ENCODE measurements around the gene IFNL2.
"Not testable (repeated sequence)": the region's sequence is repeated elsewhere in the genome, so short reads cannot be mapped to it uniquely, and the experiment has no call there.

The IFNL2 gene

GRCh38 chr19:39268085-39268484 is at the start of gene IFNL2:
Gene IFNL2 (plus strand): TSS chr19:39268396. CDS start chr19:39268569, 173 bp downstream.
- not testable (repeated sequence) for DNase-seq

- not testable (repeated sequence) for DNase-seq
These were observed 49.1 kb upstream of the IFNL2 start for GRCh38 chr19:39219108-39219507.

DNA sequence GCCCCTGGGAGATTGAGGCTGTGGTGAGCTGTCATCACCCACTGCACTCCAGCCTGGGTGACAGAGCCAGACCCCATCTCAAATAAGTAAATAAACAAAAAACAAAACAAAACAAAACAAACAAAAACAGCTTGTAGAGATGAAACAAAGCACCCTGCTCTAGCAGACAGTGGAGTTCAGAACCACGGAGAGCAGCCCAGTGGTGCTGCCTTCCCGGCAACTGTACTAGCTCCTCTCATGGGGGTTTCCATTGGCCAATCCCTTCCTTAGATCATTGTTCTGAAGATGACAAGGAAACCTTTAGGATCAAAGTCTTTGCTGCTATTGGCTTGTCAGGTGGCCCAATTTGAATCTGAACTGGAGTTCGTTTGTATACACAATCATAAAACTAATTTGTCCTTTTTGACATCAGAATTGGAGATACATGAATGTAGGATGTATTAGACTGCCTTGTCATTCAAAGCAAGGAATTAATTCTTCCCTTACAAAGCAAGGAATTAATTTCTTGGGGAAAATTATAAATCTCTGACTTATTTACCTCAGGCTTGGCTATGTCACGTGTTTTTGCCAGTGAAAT is 44.4 kb upstream of the IFNL2 start:
- no peak for DNase-seq

DNA sequence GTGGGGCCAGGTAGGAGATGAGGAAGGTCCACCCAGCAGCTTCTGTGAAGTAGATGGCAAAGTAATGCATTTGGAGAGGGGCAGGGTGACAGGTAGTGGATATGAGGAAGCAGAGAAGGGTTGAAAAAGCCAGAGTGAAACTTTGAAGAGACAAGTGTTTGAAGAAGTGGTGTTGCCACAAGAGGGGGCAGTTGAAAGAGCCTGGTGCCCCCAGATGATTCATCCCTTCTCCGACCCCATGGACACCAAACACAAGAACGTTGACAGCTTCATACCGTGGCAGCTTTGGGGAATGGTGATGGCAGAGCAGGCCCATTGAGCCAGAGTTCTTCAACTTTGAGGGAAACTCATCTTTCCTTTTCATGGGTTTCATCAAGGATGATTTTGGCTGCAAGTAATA is 43.3 kb upstream of the IFNL2 start:
- no peak for DNase-seq

GRCh38 chr19:39230096-39230764 is 38.0 kb upstream of the IFNL2 start:
- DNase-seq = no peak

DNA sequence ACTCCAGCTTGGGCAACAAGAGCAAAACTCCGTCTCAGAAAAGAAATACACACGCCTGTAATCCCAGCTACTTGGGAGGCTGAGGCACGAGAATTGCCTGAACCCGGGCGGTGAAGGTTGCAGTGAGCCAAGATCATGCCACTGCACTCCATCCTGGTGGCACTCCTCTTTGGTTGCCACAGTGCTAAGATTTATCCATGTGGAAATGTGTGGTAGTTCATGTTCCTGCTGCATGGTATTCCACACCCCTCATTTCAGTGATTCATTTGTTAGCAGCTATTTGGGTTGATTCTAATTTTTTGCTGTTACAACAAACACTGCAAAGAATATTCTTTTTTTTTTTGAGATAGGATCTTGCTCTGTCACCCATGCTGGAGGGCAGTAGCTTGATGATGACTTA is 35.5 kb upstream of the IFNL2 start:
- no peak for DNase-seq

DNA sequence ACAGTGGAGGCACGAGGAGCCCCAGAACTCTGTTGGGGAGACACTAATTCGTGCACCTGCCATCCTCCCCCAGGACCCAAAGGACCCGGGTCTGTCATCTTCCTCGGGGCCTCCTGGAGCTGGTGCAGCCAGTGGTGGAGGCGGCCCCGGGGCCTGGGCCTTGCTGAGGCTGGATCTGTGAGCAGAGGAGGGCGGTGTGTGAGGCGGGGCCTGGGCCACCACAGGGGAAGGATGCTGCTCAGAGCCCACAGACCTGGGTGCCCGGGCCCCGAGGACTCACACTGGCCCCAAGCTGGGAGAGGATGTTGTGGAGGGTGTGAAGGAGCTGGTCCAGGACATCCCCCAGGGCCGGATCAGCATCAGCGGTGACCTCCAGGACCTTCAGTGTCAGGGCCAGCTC is 31.7 kb upstream of the IFNL2 start:
- DNase-seq = no peak

DNA sequence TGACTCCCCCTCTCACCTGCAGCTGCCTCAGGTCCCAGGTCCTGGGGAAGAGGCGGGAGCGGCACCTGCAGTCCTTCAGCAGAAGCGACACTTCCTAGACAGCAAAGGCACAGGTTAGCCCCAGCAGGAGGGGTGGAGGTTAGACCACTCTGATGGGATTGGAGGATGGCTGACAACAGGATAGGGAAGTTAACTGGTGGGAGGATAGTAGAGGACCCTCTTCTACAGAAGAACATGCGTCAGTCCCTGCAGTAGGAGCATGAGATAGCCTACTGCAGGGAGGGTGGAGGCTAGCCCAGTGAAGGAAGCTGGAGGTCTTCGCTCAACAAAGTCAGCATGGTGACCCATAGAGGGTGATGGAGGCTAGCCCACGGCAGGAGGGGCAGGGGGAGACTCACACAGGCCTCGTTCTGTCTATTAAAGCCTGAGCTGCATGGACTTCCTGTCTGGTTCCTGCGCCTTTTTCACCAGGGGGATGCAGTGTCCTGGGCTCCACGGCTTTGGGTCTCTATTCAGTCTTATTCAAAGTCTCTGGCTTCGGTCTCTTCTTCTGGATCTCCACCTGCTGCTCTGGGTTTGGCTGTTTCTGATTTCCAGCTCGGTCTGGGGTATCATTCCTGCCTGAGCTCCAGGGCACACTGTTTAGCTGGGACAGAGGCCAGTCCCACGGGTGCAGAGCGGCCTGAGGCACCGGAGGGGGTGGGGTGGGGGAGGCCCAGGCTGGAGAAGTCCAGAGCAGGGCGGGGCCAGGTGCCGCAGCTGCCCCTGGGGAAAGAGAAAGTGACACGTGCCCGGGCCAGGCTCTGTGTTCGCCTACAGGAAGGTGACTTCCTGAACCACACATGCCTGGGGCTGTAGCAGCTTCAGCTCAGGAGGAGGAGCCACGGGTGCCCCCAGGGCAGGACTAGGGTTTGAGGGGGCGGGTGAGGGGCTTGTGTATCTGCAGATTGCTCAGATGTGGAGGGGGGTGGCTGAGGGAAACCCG is 30.7 kb upstream of the IFNL2 start:
- DNase-seq = peak; percentile 59

- no peak for DNase-seq
These were observed 30.0 kb upstream of the IFNL2 start for GRCh38 chr19:39238209-39238608.

DNA sequence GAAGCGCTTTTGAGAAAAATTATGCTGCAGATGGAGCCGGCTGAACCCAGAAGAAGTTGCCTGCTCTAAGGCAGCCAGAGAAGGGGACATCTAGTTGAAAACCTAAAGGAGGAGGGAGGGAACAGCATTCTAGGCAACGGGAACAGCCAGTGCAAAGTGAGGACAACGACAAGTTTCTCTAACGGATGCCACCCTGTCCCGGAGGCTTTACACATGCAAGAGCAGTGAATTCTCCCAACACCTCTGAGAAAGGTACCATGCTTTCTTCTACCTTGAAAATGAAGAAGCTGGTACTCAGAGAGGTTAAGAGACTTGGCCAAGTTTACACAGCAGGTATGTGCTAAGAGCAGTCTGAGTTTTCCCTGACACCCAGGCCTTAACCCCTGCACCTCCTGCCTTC is 29.3 kb upstream of the IFNL2 start:
- no peak for DNase-seq

DNA sequence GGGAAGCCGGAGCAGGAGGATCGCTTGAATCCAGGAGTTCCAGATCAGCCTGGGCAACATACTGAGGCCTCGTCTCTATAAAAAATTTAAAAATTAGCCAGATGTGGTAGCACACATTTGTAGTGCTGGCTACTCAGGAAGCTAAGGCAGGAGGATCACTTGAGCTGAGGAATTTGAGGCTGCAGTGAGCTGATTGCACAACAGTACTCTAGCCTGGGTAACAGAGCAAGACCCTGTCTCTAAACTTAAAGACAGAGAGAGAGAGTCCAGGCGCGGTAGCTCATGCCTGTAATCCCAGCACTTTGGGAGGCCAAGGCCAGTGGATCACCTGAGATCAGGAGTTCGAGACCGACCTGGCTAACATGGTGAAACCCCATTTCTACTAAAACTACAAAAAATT is 27.8 kb upstream of the IFNL2 start:
- no peak for DNase-seq

- not testable (repeated sequence) for DNase-seq
These were observed 24.5 kb upstream of the IFNL2 start for GRCh38 chr19:39243741-39244140.

DNA sequence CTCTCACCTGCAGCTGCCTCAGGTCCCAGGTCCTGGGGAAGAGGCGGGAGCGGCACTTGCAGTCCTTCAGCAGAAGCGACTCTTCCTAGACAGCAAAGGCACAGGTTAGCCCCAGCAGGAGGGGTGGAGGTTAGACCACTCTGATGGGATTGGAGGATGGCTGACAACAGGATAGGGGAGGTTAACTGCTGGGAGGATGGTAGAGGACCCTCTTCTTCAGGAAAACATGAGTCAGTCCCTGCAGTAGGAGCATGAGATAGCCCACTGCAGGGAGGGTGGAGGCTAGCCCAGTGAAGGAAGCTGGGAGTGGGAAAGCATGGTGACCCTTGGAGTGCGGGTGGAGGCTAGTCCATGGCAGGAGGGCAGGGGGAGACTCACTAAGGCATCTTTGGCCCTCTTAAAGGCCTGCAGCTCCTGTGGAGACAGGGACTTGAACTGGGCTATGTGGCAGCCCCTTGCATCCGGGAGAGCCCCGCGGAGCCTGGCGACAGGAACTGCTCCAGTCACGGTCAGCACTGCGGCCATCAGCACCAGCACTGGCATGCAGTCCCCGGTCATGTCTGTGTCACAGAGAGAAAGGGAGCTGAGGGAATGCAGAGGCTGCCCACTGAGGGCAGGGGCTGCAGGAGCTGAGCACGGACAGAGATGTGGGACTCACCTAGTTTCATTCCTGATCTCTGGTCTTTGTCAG is 23.6 kb upstream of the IFNL2 start, which contains the start of gene IFNL3:
Gene IFNL3, minus strand, starts transcription at position 597 of the 691 bp plus-strand sequence. Its CDS starts 39 bp downstream, at position 558.
- DNase-seq = not testable (repeated sequence)

DNA sequence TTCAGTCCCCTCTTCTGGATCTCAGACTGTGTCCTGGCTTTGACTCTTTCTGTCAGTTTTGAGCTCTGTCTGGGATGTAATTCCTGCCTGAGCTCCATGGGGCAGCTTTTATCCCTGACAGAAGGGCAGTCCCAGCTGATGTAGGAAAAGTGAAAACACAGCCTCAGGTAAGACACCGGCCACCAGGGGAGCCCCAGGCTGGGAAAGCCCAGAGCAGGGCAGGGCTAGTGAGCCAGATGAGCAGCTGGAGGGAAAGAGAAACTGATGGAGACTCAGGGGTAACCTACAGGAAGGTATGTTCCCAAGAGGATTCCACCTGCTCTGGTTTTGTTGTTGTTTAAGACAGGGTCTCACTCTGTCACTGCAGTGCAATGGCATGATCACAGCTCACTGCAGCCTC is 23.0 kb upstream of the IFNL2 start:
- DNase-seq = not testable (repeated sequence)

DNA sequence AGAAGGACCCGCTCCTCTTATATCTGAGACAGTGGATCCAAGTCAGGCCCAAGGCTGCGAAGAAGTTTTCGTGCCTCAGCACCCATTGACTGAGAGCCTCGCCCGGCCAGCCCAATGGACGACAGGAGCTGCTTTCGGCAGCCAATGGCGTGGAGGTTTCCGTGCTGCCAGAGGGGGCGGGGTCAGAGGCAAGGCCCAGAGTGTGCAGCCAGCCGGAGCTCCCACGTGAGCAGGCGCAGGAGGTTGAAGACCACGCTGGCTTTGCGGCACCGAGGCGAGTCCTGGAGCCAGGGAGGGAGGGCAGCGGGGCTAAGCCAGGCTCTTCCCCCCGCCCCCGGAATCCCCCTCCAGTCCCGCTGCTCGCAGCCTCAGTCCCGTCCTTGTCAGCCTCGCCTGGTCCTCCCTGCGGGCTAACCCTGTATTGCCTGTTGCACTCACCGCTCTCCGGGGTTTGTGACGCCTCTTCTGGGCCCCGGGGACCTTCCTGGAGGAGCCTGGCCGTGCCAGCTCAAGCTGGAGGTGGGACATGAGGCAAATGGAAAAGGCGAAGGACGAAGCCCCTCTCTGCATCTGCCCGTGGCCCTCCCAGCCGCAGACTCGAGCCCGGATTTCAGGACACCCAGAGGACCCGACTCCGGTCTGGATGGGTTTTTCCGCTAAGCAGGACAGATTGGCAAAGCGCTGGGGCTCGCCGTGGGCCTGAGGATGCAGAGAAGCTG is 21.1 kb upstream of the IFNL2 start:
- DNase-seq = peak; percentile 32

GRCh38 chr19:39247701-39248664 is 20.2 kb upstream of the IFNL2 start:
- no peak for DNase-seq

DNA sequence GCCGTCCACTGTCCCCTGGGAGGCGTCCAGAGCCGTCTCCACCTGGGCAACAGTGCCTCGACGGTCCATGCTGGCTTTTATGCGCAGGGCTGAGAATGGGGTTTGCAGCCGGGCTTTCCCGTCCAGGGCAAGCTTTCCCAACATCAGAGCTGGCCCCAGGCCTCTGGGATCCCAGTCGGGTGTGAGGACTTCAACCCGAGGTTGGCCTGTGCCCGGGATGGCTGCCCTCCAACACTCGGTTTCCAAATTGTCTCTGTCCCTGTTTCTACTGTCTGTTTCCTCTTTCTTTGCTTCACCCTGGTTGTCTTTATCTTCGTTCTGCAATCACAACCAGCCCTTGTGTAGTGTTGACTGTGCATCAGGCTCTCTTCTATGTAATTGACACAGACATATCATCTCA is 19.4 kb upstream of the IFNL2 start, which contains the start of gene IFNL4:
Gene IFNL4, minus strand, starts transcription at position 51 of the 400 bp plus-strand sequence.
- DNase-seq = no peak

DNA sequence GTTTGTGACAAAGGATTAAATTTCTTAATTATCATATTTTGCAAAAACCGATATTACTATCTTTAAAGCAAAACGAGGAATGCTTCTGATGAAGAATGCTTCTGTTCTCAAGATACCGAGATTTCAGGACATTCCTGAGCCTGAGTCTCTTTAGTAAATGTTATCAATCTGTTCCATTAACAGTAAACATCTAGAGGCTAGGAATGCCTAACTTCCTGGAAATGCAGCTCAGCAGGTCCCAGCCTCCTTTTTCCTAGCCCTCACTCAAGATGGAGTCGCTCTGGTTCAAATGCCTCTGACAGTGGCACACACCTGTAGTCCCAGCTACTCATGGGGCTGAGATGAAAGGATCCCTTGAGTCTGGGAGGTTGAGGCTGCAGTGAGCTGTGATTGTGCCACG is 17.1 kb upstream of the IFNL2 start:
- no peak for DNase-seq

GRCh38 chr19:39251846-39252245 is 16.4 kb upstream of the IFNL2 start:
- no peak for DNase-seq

- no peak for DNase-seq
These were observed 15.7 kb upstream of the IFNL2 start for GRCh38 chr19:39252458-39252857.
